IMR-90 (cell line): ENCODE data around the gene ZNFX1.

Source experiments
- CTCF ChIP-seq: conservative IDR thresholded peaks from 2 replicates; pipeline ENCODE4 v1.5.1; 2012; ENCODE audit warnings: mild to moderate bottlenecking, low read depth, low read length, improper control_type of control experiment
- MAFK ChIP-seq: IDR thresholded peaks from 2 replicates; pipeline ENCODE4 v1.6.1; 2012; ENCODE audit warnings: low read depth, low read length, improper control_type of control experiment
- MAZ ChIP-seq: IDR thresholded peaks from 2 replicates; pipeline ENCODE4 v1.6.1; 2012; ENCODE audit warnings: low read depth, mild to moderate bottlenecking, low read length, improper control_type of control experiment, moderate library complexity, borderline replicate concordance
- RFX5 ChIP-seq: IDR thresholded peaks from 2 replicates; pipeline ENCODE4 v1.8.0; 2012; ENCODE audit warnings: low read depth, mild to moderate bottlenecking, low read length, moderate library complexity
- SMC3 ChIP-seq: fragments of 150-350 bp; IDR thresholded peaks from 2 replicates; pipeline ENCODE4 v1.6.1; 2016; ENCODE audit warnings: low read depth, mild to moderate bottlenecking, antibody characterized with exemption, low read length, moderate library complexity
- USF2 ChIP-seq: fragments of 150-350 bp; IDR thresholded peaks from 2 replicates; pipeline ENCODE4 v1.6.1; 2017; ENCODE audit warnings: mild to moderate bottlenecking, antibody characterized with exemption, low read length, low read depth

- TF ChIP-seq CTCF: no peak
- TF ChIP-seq MAFK: peak; percentile 45
- TF ChIP-seq SMC3: no peak
- TF ChIP-seq USF2: no peak
- no peak for TF ChIP-seq RFX5
- peak; percentile 74; the same call in 1 of the 2 replicates for TF ChIP-seq MAZ
Measured at GRCh38 chr20:49219091-49219923, 58.5 kb downstream of the ZNFX1 start, which contains the start of gene DDX27.
